GM21390 (cell line): ENCODE results near the gene USP48.
"Not testable (repeated sequence)": the region's sequence is repeated elsewhere in the genome, so short reads cannot be mapped to it uniquely, and the experiment has no call there.

ENCODE experiments used
- ATAC-seq: cut with Tn5 transposase; IDR thresholded peaks from one replicate; pipeline ENCODE4 v1.9.1; 2021; ENCODE audit not compliant: unreplicated experiment

Gene USP48, protein sequence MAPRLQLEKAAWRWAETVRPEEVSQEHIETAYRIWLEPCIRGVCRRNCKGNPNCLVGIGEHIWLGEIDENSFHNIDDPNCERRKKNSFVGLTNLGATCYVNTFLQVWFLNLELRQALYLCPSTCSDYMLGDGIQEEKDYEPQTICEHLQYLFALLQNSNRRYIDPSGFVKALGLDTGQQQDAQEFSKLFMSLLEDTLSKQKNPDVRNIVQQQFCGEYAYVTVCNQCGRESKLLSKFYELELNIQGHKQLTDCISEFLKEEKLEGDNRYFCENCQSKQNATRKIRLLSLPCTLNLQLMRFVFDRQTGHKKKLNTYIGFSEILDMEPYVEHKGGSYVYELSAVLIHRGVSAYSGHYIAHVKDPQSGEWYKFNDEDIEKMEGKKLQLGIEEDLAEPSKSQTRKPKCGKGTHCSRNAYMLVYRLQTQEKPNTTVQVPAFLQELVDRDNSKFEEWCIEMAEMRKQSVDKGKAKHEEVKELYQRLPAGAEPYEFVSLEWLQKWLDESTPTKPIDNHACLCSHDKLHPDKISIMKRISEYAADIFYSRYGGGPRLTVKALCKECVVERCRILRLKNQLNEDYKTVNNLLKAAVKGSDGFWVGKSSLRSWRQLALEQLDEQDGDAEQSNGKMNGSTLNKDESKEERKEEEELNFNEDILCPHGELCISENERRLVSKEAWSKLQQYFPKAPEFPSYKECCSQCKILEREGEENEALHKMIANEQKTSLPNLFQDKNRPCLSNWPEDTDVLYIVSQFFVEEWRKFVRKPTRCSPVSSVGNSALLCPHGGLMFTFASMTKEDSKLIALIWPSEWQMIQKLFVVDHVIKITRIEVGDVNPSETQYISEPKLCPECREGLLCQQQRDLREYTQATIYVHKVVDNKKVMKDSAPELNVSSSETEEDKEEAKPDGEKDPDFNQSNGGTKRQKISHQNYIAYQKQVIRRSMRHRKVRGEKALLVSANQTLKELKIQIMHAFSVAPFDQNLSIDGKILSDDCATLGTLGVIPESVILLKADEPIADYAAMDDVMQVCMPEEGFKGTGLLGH

DNA sequence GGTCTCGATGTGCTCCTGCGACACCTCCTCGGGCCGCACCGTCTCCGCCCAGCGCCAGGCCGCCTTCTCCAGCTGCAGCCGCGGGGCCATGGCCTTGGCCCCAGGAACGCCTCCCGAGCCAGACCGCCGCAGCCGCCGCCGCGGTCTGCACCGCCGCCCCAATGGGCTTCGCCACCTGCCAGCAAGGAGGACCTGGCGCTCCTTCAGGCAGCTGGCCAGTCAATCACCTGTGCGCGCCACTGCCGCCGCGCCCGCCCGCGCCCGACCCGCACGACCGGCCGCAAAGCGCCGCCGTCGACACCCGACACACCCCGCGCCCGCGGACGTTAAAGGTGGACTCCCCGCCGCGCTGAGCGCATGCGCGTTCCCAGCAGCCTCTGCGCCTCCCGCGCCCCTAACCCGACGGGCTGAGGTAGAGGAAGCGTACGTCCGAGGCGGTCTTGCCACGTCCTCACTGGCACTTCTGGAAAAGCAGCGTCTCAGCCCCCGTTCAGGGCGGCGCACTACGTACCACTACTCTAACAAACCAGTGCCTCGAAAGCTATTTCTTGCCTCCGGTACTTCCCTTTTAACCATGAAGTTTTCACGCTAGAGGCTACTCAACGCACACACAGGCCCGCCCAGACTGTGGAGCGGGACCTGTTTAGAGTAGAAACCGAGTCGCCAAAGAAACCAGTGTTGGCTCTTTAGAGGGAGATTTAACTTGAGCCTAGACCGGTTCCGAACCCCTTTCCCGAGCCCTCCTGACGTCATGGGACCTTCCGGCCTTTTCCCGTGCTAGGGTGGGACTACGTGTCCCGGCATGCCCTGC, at the start of gene USP48:
Gene USP48, minus strand, starts transcription at position 282 of the 811 bp plus-strand sequence. Its CDS starts 192 bp downstream, at position 90.
- peak; percentile 51 for ATAC-seq

DNA sequence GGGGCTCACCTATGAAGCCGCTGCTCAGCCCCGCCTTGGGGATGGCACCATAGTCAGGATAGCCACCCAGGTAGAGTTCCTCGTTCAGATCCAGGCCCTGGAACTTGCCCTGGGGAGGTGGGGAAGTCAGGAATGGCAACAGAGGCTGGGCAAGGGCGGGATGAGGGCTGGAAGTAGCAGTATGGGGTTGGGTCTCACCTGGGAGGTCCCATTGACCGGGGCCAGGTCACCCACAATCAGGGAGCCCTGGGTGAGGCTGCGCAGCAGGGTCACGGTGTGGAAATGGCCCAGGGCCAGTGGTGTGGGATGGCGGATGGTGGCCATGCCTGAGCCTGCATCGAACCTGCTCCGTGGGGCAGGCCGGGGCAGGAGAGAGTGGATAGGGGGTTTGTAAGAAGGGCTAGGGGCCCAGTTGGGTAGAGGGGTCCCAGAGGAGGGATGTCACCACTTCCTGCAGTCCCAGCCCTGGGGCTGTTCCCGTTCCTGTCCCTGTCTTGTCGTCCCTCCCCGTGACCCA, 48.6 kb upstream of the USP48 start:
- no peak for ATAC-seq

DNA sequence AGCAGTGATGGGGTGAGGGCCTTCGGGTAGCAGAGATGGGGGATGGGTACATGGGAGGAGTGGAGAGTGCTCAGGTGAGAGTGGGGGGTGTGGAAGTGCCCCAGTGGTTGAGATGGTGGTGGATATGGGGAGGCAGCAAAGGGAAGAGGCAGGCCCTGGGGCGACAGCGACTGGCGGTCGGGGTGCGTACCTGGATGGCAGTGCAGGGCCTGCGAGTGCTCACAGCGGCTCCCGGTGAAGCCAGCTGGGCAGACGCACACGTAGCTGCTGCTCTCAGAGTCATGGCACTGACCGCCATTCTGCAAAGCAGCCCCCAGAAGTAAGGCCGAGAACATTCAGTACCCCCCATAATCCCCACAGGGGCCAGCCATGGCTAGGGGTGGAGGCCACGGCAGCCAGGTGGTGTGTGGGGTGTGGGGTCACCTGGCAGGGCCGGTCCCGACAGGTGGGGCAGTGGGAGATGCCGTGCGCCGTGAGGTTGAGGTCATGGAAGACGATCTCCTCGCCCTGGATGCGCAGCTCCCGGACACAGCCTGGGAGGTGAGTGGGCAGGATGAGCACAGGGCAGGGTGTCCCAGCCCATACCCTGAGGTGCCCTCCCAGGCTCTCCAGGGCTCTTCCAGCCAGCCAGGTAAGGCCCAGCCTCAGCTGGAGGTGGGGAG, 48.0 kb upstream of the USP48 start:
- no peak for ATAC-seq

DNA sequence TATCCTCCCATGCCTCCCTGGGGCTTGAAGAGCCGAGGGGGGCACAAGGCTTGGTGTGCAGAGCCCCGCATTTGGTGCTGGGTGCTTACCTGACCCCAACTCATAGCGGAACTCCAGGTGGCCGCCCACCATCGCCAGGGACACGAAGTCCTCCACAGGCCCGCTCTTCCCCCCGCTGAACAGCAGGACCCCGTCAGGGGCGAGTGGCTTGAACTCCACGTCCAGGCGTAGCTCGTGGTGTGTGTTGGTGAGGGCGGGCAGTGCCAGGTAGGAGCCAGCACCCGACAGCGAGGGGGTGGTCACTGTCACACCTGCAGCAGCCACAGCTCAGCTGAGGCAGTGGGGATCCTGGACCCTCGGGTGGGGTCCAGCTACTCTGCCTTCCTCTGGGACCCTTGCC, 46.3 kb upstream of the USP48 start:
- no peak for ATAC-seq

DNA sequence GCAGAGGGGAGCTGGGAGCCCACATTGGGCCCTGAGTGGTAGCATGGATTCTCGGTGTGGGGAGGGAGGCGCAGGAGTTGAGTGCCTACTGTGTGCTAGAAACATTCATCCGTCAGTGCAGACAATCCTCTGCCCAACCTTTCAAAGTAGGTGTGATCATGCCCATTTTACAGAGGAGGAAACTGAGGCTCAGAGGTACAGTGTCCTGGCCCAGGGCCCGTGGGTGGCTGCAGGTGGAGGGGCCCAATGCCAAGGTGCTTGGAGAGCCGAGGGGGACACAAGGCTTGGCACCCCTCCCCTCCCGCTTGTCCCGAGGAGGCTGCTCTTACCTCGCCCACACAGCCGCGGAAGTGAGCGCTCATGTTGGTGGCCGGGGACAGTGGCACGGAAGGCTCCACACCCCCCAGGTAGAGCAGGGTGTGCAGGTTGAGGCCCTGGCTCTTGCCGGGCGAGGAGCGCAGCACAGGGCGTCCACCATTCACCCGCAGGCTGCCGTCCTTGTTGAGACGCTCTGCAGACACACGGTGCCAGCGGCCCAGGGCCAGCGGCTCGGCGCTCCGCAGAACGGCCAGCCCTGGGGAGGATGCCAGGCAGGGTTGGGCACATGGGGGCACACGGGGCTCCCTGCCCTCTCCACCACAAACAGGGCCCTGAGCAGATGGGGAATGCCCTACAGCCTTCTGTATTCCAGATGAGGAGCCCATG, 45.7 kb upstream of the USP48 start:
- ATAC-seq = no peak

DNA sequence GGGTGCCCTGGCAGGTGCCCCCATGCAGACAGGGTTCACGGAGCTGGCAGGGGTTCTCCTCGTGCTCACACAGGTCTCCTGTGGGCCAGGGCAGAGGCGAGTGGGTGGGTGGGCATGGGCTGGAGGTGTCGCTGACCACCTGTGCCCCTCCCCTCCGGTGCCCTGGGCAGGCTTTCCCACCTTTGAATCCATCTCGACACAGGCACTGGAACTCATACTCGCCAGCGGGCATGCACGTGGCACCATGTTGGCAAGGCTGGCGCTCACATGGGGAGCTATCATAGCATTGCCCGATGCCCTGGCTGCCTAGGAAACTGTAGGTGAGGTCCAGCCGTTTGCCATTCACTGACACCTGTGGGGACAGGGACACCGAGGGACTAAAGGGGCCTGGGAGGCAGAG, 45.1 kb upstream of the USP48 start:
- no peak for ATAC-seq

DNA sequence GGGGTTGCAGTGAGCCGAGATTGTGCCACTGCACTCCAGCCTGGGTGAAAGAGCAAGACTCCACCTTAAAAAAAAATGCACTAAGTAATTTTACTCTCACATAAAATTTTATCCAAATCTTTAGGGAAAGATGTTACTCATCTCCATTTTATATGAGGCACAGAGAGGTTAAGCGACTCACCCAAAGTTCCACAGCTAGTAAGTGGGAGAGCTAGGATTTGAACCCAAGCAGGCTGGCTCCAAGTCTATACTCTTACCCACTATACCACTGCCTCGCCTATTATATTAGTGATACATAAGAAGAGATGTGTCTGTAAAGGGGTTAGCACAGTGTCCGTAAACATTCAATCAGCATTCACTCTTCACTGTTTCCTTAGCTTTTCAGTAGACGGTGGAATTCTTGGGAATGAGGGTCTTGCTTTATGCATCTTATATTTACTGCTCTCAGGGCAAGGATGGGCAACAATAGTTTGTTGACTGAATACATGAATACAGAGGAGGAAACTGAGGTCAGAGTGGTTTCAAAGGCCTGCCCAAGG, 44.3 kb upstream of the USP48 start:
- ATAC-seq = no peak

DNA sequence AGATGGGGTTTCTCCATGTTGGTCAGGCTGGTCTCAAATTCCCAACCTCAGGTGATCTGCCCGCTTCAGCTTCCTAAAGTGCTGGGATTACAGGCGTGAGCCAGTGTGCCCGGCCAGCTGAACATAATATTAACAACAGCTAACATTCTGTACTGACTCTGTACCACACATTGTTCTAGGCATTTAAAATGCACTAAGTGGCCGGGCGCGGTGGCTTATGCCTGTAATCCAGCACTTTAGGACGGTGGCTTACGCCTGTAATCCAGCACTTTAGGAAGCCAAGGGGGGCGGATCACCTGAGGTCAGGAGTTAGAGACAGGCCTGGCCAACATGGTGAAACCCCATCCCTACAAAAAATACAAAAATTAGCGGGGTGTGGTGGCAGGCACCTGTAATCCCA, 43.7 kb upstream of the USP48 start:
- not testable (repeated sequence) for ATAC-seq

DNA sequence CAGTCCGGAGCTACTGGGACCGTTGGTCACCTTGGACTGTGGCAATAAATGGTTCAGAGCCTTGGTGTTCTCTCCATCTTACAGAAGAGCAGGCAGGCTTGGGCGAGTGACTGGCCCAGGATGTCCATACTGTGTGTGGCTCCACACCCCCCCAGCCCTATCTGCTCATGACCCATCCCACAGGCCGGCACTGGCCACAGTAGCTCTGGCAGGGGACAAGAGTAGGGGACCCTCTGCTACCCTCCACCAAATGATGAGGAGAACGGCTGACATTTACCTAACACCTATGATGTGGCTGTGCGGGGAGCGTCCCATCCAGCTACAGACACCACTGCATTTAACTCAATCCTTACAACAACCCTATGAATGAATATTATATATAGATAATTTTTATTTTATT, 42.4 kb upstream of the USP48 start:
- no peak for ATAC-seq

DNA sequence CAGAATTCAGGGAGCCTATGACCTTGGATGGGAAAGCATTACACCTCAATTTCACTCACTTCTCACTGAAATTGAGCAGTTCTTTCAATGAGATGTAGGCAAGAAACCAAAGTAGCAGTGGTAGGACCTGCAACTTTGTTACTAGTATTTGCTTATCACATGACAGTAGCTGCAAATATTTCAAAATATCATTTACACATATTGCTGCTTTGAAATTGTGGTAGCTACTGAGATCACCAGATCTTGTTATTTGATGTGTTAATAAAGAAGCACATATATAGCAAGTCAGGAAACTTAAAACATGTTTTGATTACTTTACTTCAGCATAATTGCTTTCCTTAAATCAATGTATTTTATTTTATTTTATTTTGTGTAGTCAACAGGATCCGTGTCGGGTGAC, 42.0 kb upstream of the USP48 start:
- ATAC-seq = no peak

DNA sequence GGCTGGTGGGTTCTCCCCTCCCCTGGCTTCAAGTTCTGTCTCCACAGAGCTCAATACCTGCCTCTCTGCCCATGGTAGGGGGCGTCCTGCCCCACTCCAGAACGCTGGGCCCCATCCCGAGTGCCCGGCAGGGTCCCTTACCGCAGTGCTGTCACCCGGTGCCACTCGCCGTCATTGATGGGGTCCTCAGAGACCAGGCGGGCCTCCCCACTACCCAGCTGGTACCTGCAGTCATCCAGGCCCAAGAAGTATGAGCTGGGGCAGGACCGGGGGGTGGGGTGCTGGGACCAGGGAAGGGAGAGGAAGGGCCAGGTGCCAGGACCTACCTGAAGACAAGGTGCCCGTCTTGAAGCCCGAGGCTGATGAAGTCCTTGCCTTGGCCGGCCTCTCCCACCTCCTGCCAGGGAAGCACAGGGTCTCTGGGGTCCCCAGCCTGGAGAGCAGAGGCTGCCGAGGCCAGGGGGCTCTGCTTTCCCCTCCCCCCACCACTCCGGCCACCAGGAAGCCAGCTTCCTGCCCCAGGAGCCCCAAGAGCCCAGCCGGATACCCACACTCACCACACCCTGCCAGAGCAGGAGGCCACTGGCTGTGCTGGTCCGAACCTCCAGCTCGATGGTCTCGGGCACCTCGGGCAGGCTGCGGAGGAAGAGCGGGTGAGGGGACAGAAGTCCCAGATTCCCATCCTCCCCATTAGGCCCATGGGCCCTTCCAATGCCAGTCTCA, 41.2 kb upstream of the USP48 start:
- ATAC-seq = no peak

DNA sequence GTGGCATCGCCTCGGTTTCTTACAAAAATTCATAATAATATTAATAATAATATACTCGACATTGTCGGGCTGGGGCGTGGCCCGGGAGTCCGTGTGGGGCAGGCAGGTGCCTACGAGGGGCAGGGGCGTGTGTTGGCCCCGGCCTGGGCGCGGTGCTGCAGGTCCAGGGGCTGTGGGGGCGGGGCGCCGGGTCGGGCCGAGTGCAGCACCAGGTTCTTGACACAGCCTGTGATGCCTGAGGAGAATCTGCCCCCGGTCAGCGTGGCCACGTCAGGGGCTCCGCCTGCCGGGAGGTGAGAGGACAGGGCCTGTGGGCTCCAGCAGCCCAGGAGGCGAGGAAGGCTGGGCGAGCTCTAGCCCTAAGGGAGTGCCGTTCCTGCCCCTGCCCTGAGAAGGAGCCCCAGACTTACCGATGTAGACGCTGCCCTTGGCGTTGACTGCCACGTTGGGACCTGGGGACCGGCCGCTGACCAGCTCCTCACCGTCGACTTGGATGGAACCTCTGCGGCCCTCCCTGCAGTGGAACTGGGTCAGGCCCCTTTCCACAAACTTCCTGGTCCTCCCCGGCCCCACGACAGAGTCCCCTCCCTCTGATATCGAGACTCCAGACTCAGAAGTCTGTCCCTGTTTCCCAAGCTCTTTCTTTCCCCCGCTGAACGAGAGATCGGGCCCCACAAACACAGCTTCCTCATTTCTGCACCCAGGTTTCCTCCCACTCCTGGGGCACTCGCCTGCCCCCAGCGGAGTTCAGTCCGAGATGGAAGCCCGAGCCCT, 40.4 kb upstream of the USP48 start:
- ATAC-seq = no peak

DNA sequence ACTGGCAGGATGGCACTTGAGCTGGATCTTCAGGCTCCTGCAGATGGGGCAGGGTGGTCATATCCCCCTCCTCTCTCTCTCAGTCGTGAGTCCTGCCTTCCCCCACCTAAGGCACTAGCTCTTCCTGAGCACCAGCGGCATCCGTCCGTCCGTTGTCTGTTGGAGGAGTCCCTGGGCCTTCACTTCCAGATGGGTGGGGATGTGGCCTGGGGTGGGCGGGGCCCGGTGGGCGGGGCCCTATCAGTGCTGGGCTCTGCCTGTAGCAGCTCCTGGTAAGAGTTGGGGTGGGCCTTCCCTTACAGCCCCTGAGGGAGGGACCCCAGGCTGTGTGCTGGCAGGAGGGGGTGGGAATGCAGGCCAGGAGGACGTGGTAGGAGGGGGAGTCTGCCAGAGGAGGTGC, 39.4 kb upstream of the USP48 start:
- no peak for ATAC-seq

DNA sequence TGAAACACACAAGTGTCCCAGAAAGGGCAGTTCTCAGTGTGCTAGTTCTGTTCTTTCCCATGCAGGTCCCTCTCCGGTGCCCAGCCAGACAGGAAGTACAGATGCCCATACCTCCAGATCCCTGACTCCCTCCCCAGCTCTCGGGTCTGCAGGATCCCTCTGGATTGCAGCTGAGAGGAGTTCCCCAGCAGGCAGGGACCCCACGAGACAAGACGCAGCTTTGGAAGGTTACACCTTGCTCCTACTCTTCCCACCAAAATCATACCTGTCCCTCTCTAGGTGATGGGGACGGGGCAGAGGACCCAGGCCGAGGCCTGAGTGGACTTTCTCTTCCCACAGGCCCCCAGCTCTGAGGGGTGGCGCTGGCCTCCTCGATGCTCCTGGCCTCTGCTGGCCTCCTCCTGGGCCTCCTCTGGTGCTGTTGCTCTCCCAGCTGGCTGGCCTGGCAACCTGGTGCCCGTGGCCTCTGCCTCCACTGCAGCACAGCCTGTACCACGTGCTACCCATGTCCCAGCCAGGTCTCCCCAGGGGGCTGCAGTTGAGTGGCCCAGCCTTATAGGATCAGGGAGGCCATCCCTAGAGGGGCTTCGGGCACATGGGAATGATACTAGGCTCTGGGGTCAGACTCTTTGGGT, 38.6 kb upstream of the USP48 start:
- ATAC-seq = no peak

DNA sequence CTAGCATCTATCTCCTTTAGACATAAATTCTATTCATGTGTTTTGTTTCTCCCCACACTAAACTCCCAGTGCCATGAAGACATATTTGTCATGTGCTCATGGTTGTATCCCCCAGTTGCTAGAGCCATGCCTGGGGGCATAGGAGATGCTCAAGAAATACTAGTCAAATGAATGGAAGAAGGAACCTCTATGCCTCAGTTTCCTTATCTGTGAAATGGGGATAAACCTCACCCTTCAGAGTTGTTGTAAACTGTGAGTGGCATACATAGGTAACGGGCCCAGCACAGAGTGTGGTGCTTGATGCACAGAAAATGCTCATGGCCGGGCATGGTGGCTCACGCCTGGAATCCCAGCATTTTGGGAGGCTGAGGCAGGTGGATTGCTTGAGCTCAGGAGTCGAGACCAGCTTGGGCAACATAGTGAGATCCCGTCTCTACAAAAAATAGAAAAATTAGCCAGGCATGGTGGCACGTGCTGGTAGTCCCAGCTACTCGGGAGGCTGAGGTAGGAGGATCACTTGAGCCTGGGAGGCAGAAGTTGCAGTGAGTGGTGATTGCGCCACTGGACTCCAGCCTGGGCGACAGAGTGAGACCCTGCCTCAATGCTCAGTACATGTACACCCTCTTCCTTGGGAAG, 37.8 kb upstream of the USP48 start:
- no peak for ATAC-seq

DNA sequence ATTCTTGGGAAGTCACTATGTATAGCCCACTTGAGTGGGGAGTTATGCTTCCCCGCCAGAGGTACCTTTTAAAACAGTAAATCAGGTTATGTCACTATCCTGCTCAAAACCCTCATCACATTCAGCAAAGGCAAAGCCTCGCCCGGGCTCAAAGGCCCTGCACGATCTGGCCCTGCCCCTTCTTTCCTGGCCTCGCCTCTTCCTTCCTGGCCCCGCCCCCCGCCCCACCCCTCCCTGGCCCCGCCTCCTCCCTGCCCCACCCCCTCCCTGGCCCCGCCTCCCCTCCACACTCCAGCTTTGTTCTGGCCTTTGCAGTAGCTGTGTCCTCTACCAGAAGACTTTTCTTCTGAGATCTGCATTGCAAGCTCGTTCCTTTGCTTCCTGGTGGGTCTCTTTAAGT, 35.7 kb upstream of the USP48 start:
- ATAC-seq = no peak
